GM15510 (cell line): ENCODE results near the gene COTL1.

Experiments used
- POLR2A ChIP-seq: IDR thresholded peaks from 3 replicates; pipeline ENCODE4 v1.6.1; 2011; ENCODE audit warnings: borderline replicate concordance; ENCODE audit not compliant: insufficient read length; ENCODE audit errors: extremely low read depth

COTL1 gene

DNA sequence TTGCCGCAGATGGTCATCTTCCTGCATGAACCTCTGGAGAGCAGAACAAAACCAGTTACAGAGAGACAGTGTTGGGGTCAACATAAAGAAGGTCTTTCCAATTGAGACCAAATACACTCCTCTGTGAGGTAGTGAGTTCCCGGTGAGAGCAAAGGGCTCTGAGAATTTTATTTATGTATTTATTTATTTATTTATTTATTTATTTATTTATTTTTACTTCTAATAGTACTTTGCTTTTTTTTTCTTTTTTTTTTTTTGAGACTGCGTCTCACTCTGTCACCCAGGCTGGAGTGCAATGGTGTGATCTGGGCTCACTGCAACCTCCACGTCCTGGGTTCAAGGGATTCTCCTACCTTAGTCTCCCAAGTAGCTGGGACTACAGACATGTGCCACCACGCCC, 12.1 kb upstream of the COTL1 start:
- TF ChIP-seq POLR2A: no peak

DNA sequence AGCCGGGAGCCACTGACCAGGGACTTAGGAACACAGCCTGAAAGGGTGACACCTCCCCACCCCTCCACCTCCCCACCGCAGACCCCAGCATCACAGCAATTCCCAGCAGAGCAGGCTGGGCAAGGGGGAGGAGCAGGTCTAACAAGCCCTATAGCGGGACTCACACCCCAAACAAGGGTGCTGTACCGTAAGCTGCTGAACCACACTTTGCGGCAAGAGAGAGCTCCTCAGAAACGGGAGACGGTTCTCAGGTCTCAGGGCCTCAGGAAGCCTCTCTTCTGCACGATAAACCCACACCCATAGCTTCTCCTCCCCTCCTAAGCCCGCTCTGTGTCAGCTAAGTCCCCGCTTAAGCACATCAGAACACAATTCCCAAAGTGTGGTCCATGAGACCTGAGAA, 11.7 kb upstream of the COTL1 start:
- no peak for TF ChIP-seq POLR2A

DNA sequence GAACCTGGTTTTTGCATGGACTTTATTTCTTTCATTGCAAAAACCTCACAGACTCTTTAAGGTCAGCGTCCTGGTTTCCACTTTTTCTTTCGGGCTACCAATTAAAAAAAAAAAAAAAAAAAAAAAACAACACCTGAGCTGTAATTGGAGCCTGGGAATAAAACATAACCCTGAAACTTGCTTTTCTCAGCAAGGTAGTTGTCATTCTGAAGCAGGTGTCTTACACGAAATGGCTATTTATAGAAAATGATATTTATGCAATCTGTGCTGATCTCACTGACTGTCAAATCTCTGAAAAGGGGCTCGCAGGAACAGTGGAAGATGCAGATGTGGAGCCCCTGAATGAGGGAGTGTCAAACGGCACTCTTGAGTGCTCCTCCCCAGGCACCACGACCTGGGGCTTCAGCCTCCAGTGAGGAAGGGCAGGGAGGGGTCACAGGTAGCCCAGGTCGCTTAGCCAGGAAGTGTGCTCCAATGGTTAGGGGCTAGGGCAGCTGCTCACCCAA, 10.4 kb upstream of the COTL1 start:
- no peak for TF ChIP-seq POLR2A

DNA sequence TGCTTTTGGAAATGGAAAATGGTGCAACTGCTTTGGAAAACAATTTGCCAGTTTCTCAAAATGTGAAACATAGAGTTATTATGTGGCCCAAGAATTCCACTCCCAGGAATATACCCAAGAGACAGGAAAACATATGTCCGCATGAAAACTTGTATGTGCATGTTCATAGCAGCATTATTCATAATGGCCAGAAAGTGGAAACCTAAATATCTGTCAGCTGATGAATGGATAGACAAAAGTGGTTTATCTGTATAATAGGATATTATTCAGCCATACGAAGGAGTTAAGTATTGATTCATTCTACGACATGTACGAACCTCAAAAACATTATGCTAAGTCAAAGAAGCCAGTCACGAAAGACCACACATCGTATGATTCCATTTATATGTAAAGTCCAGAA, 7.7 kb upstream of the COTL1 start:
- TF ChIP-seq POLR2A: no peak

DNA sequence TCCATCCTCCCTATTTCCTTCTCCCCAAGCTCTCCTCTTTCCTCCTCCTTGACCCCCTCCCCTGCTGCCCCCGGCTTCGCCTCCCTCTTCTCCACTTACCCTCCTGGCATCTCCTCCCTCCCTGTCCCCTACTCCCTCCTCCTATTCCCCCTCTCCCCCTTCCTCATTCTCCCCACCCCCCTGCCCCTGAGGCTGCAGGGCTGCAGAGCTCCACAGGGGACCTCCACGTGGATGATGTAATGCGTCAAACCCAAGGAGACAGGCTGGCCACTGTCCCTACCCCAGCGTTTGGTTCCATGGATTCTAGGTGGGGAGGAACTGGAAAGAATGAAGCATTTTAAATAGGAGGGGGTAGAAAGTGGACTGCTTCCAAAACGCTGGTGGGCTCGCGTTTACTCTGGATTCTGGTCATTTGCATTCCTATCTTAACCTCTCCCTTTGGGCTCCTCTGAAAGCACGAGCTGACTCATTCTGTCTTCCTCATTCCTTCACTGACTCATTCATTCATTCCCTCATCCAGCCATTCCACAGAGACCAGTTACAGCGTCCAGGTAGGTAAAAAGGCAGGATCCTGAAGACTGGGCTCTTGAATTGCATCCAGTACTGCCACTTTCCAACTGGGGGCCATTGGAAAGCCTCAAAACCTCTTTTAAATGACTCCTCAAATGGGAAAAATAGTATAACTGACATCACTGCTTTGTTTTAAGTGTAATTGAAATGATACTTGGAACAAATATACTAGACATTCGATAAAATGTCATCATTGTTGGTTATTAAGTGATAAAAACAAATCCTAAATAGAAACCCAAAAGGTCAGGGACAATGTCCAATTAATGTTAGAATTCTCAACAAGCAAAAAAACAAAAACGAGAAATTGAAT, 943 bp upstream of the COTL1 start:
- TF ChIP-seq POLR2A: no peak

DNA sequence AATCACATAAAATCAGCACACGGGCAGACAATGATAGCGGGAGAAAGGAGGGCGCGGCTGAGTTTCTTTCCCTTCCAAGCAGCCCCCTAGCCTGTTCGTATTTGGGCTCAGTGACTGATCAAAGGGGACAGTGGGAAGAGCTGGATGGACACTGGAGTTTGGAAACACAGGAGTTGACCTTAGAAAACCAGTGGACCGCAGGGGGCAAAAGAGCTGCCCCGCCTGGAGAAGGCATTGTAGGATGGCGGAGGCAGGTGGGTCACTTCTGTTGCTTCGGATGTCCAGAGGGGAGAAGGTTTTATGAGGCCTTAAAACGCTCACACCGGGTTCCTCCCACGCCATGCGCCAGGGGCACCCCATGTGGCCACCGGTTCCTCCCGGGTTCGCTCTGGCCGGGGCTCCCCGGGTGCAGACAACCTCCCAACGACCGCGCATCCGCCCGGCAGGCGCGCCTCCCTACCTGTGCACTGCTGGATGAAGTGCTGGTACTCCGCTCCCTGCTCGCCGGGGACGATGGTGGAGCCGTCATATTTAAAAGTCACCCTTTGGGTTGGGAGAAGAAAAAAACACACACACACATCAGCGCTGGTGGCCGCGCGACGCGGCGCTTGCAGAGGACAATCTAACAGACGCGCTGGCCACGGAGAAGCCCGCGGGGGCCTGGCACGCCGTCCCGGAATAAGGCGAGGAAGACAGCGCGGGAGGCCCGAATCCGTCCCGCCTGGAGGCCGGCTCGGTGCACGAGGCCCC, 662 bp downstream of the COTL1 start:
- no peak for TF ChIP-seq POLR2A

DNA sequence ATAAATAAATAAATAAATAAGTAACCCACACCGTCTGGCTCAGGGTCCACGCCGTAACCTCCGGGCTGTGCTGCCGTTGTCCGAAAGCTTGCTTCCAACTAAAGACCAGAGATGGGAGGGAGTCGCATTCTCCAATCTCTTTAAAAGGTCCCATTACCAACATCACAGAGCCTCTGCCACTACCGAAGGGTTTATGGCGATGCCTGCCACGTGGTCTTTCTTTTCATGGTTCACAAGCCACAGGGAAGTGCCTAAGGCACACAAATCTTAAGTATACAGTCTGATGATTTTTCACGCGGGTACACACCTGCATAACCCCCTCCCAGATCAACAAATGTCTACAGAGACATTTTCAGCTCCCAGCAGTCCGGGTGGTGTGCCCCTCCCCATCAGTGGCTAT, 1.4 kb downstream of the COTL1 start:
- TF ChIP-seq POLR2A: no peak

DNA sequence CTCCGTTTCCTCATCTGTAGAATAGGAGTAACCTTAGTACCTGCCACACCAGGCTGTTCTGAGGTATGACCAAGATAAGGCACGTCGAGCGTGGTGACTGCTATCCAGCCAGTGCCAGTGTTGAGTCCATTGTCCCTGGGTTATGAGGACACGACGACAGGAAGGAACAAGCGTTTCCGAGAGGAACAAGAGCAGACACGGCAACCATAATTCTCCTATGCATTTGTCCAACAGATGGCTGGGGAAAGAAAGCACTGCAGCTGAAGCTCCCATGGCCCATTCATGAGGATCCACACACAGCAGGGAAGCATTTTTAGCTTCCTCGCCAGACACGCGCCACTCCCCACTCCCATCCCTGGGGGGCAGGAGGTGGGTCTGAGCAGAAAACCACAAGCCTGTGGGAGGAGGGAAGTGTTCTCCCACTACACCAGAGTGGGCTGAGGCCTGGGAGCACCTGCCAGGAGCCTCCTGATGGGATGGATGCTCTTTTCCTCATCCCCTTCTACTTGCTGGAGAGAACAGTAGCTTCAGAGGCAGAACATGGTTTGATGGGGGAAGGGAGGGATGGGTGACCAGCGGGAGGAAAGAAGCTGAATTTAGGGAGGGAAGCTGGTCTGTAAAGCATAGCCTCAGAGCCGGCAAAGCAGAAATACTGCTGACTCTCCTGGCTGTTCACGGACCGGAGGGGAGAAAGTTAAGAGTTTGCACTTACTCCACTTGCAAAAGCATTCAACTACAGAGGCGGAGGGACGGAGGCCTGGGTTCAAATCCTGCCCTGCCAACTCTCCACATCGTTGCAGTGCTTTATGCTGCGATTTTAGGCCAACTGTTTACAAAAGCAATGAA, 2.7 kb downstream of the COTL1 start:
- no peak for TF ChIP-seq POLR2A

DNA sequence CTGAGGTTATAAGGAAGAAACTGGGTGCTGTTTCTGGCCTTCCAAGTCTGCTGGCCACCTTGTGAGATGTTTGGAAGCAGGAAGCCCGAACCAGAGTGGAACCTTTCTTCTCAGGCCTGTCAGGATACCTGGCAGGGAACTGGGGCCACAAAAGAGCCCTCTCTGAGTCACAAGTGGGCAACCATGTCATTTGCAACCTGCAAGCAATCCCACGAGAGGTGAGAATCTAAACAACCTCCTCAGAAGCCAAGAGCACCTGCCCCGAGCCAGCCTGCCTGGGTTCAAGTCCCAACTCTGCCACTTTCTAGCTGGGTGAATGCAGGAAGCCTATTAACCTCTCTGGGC, 3.3 kb downstream of the COTL1 start:
- no peak for TF ChIP-seq POLR2A

DNA sequence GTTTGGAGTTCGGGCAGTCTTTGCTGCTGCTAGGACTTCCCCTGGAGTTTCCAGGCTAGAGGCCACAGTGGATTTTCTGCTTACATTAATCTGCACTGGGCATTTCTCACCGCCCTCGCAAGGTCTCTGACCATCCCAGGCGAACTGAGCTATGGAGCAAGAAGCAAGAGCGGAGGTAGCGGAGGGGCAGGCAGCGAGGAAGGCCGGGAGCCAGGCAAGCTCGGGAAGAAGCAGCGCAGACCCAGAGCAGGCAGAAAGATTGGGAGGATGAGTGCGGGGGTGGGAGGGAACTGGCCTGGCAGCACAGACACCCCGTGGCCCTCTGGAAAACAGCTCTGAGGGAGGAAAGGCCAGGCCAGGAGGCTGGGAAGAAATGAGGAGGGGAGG, 3.8 kb downstream of the COTL1 start:
- TF ChIP-seq POLR2A: no peak

DNA sequence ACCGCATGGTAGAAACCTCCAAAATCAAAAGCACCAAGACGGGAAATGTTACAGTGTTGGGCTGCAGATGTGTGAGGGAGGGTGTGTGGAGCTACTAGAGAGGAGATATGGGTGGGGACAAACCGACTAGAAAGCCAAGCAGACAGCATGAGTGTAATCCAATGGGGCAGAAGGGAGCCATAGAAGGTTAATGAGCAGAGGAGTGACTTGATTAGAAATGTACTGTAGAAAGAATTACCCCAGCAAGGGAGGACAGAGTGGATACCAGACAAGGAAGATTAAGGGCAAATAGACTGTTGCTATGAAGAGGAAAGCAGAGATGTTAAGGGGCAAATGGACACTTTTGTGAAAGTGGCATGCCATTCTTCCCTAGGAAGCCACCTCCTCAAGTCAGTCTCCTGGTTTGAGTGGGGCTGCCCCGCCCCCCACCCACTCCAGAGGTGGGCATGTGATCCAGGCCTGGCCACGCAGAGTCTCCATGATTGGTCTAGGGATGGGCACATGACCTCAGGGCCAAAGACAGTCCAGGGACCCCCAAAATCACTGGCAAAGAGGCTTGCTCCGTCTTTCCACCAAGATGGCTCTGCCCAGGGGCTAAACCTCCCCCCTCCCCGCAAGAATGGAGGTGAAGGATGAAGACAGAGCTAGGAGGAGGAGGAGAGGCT, 4.3 kb downstream of the COTL1 start:
- TF ChIP-seq POLR2A: no peak

DNA sequence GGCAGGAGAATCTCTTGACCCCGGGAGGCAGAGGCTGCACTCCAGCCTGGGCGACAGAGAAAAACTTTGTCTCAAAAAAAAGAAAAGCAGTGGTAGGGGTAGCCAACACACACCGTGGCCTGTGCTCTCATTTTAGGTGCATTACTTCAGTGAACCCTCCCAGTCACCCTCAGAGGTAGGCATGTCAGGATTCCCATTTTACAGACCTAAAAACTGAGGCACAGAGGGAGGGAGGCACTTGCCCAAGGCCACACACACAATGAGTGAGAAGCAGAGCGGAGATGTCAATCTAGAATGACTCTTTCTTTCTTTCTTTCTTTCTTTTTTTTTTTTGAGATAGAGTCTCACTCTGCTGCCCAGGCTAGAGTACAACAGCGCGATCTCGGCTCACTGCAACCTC, 5.2 kb downstream of the COTL1 start:
- TF ChIP-seq POLR2A: no peak

DNA sequence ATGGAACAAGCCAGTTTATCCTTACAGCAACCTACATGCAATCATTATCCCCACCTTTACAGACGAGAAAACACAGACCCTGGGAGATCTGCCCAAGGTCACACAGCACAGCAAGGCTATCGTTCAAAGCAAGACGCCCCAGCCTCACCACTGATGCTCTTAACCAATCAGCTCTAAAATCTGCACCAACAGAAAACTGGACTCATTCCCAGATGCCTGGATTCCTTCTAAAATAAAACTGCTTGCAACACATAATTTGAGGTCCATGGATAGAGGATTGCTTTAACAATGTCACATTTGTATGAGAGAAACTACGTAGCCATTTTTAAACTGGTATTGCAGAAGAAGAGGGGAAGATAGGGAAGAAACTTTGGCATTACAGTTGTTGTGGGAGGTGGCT, 6.8 kb downstream of the COTL1 start:
- TF ChIP-seq POLR2A: no peak

DNA sequence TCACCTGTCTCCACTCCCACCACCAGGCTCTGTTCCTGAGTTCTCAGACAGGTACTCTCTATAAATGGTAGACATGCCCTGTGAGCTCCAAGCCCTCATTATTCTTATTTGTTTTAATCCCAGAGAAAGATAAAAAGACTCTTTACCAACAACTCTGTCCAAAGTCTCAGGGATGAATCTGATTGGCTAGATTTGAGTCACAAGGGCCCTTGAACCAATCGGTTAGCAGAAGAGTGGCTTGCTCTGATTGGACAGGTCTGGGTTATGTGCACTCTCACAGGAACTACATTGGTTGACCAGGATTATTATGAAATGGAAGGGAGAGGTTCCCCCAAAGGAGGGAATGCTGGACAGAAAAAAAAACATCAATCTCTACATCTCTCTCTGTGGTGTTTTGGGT, 7.5 kb downstream of the COTL1 start:
- TF ChIP-seq POLR2A: no peak

DNA sequence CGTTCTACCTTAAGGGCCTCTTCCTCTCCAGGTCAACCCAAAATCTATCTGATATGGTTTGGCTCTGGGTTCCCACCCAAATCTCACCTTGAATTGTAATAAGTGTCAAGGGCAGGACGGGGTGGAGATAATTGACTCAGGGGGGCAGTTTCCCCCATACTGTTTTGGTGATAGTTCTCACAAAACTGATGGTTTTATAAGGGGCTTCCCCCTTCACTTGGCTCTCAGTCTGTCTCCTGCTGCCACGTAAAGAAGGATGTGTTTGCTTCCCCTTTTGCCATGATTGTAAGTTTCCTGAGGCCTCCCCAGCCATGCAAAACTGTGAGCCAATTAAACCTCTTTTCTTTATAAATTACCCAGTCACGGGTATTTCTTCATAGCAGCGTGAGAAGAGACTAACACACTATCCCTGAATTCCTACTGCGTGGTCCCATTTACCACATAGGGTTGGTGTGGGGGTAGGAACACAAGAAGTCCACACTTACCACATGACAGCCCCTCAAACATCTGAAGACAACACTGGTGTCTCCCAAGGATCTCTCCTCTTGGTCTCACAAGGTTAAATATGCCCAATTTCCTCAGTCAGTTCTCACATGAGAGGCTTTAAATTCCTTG, 8.2 kb downstream of the COTL1 start:
- no peak for TF ChIP-seq POLR2A

DNA sequence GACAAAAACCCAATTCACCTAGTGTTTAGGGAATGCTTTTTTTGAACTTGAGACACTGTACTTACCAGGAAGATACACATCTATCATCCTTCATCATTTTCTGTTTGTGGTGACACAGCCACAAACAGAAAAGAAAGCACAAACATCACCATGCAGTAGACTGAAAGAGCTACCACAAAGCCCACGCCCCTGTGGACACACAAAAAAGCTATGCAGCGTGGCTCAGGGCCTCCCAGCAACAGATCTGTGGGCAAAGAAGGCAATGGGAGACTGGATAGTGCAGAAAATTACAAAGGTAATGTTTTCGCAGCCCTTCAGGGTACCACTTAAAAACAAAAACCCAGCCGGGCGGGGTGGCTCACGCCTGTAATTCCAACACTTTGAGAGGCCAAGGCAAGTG, 9.6 kb downstream of the COTL1 start:
- no peak for TF ChIP-seq POLR2A
